Dedifferentiated amniotic fluid mesenchymal stem cell (primary cell): Measurements from ENCODE around the gene HBS1L.

Experiments
- DNase-seq: peaks from one replicate; pipeline ENCODE4 v3.0.0-alpha.2; 2016; ENCODE audit errors: extremely low spot score

The HBS1L gene

GRCh38 chr6:135002229-135002844 is 52.3 kb downstream of the HBS1L start:
- no peak for DNase-seq

GRCh38 chr6:134999107-134999506 is 55.5 kb downstream of the HBS1L start:
- no peak for DNase-seq

- DNase-seq: no peak
Measured at GRCh38 chr6:134997133-134997995, 57.3 kb downstream of the HBS1L start.

GRCh38 chr6:134995536-134995935 is 59.1 kb downstream of the HBS1L start:
- DNase-seq: no peak

- no peak for DNase-seq
Measured at GRCh38 chr6:134994431-134994830, 60.2 kb downstream of the HBS1L start.

GRCh38 chr6:134992155-134992554 is 62.5 kb downstream of the HBS1L start:
- no peak for DNase-seq

- DNase-seq: no peak
Measured at GRCh38 chr6:134990262-134990661, 64.4 kb downstream of the HBS1L start.

GRCh38 chr6:134984821-134985220 is 69.8 kb downstream of the HBS1L start:
- DNase-seq: no peak

GRCh38 chr6:134983823-134984222 is 70.8 kb downstream of the HBS1L start:
- DNase-seq: no peak

GRCh38 chr6:134982161-134982560 is 72.5 kb downstream of the HBS1L start:
- DNase-seq: no peak

GRCh38 chr6:134980846-134981245 is 73.8 kb downstream of the HBS1L start:
- no peak for DNase-seq

GRCh38 chr6:134979142-134979541 is 75.5 kb downstream of the HBS1L start:
- no peak for DNase-seq

GRCh38 chr6:134974370-134974769 is 80.3 kb downstream of the HBS1L start:
- no peak for DNase-seq

GRCh38 chr6:134967711-134968110 is 86.9 kb downstream of the HBS1L start:
- DNase-seq: no peak

- DNase-seq: no peak
Measured at GRCh38 chr6:134964451-134965203, 90.0 kb downstream of the HBS1L start.

- DNase-seq: no peak
Measured at GRCh38 chr6:134962421-134962820, 92.2 kb downstream of the HBS1L start.

- no peak for DNase-seq
Measured at GRCh38 chr6:134961366-134961765, 93.3 kb downstream of the HBS1L start.

GRCh38 chr6:134959603-134960002 is 95.0 kb downstream of the HBS1L start:
- no peak for DNase-seq

- no peak for DNase-seq
Measured at GRCh38 chr6:134956676-134957075, 97.9 kb downstream of the HBS1L start.

GRCh38 chr6:134956032-134956431 is 98.6 kb downstream of the HBS1L start:
- no peak for DNase-seq

- no peak for DNase-seq
Measured at GRCh38 chr6:134954272-134955000, 100.2 kb downstream of the HBS1L start.
